ENCODE measurements around the gene PRMT7. TPM values are rescaled to one million over a fixed set of nuclear protein-coding genes. Genes with fewer than 3 reads are reported as not detected.

The PRMT7 gene
- polyA plus RNA-seq, 4 donors = 43.2 to 58.9 (median 51.4) TPM

Other genes starting within 250 kb of the PRMT7 start
- 10 to 100 TPM; 32.2 to 39.0 (median 35.9) TPM for gene NFATC3, start 225.6 kb upstream of the PRMT7 start, polyA plus RNA-seq (ENCODE audit: insufficient read length in 4 of 4)
- 10 to 100 TPM; 26.3 to 36.3 (median 27.1) TPM for gene ESRP2, start 74.9 kb upstream of the PRMT7 start, polyA plus RNA-seq (ENCODE audit: insufficient read length in 4 of 4)
- gene PLA2G15, start 65.6 kb upstream of the PRMT7 start, polyA plus RNA-seq (ENCODE audit: insufficient read length in 4 of 4) = 10 to 100 TPM; 20.8 to 24.1 (median 23.0) TPM
- 10 to 100 TPM; 12.6 to 16.3 (median 13.4) TPM for gene SLC7A6, start 46.5 kb upstream of the PRMT7 start, polyA plus RNA-seq (ENCODE audit: insufficient read length in 4 of 4)
- gene SLC7A6OS, start 73 bp upstream of the PRMT7 start, polyA plus RNA-seq (ENCODE audit: insufficient read length in 4 of 4) = 10 to 100 TPM; 19.7 to 22.4 (median 21.3) TPM
- 1 to 10 TPM; 1.1 to 1.5 (median 1.2) TPM for gene SMPD3, start 137.5 kb downstream of the PRMT7 start, polyA plus RNA-seq (ENCODE audit: insufficient read length in 4 of 4)
- gene ZFP90, start 228.3 kb downstream of the PRMT7 start, polyA plus RNA-seq (ENCODE audit: insufficient read length in 4 of 4) = 10 to 100 TPM; 37.5 to 40.1 (median 39.0) TPM